Measurements from ENCODE around the gene SETMAR. TPM values are rescaled to one million over a fixed set of nuclear protein-coding genes. Genes with fewer than 3 reads are reported as not detected.
"Not testable (repeated sequence)": the region's sequence is repeated elsewhere in the genome, so short reads cannot be mapped to it uniquely, and the experiment has no call there.

Gene SETMAR
- total RNA-seq, 2 donors from 2014 or later: 20.7 to 25.8 TPM

DNA sequence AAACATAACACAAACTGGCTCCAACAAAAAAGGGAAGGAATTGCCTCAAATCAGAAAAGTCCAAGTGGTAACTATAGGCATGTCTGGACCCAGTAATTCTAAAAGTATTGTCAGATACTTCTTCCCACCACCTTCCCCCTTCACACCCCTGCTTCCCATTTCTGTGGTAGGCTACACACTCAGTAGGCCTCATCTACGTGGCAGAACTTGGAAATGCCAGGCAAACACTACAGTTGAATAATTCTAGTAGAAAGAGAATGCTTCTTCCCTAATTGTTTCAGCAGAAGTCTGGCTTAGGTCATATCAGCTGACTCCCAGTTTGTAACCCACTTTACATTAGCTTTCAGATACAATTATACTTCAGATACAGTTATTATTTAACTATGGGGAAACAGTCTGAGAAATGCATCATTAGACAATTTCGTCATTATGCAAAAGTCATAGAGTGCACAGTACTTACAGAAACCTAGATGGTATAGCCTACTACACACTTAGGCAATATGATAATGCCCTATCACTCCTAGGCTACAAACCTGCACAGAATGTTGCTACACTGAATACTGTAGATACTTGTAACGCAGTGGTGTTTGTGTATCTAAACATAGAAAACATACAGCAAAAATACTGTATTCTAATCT, 6.4 kb downstream of the SETMAR start:
- no peak for DNase-seq (ENCODE audit: low spot score)
- intact Hi-C loops (cut with DNase I): no loop called here

DNA sequence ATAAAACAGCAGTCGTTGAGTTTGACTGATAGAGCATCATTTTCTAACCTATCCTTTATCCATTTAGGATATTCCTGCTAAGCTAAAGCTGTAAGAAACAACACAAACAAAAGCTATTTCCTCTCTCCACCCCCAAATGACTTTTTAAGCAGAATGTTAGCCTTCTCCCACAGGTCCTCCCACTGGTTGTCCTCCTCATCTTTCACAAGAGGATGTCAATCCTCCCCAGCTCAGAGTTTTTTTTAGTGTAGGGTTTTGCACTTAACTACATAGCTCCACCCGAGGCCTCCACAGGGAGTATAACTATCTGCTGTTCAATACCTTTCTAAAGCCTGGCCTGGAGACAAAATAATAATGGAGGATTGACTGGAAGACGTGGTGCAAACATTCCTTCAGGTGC, 7.8 kb downstream of the SETMAR start:
- DNase-seq (ENCODE audit: low spot score): no peak
- intact Hi-C loops (cut with DNase I): no loop called here

DNA sequence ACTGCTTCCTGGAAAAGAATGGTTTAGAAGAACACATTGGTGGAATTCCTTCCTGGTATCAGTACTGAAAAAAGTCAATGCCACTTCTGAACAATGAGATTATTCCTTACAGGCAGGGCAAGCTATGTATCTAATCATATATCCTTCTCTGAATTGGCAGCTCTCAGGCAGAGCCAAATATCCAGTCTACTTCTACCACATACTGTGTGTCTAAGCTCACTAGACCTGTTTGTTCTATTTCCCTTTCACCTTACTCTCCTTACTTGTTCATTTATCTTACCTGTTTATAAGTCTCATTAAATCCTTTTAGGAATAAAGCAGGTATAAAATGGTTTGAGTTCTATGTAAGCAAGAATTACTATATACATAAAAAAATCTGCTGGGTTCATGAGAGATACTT, 8.3 kb downstream of the SETMAR start:
- no peak for DNase-seq (ENCODE audit: low spot score)
- intact Hi-C loops (cut with DNase I): no loop called here

DNA sequence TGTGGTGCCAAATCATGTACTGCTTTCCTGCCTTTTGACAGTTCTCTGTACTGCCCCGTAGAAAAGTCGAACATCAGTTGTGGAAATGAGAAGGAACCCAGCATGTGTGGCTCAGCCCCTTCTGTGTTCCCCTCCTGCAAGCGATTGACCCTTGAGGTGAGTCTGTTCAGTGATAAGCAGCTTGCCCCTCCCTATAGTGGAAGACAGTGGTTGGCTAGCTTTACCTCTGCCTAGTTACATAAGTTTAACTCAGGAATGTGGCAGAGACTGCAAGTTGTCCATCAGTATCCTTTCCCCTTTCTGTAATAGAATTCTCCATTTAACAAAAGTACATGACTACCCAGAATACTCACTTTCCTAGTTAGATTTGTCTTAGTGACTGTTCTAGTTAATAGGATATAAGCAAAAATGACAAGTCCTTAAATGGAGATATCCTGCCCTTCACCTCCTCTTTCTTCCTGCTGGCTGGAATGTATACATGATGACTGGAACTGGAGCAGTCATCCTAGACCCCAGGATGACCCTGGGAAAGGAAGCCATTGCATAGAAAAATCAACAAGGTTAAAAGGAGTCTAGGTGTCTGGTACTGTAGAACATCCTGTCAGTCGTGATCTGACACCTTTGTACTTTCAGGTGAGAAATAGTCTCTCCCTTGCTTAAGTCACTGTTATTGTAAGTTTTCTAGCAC, 10.6 kb downstream of the SETMAR start:
- intact Hi-C loops (cut with DNase I): no loop called here
- no peak for DNase-seq (ENCODE audit: low spot score)

DNA sequence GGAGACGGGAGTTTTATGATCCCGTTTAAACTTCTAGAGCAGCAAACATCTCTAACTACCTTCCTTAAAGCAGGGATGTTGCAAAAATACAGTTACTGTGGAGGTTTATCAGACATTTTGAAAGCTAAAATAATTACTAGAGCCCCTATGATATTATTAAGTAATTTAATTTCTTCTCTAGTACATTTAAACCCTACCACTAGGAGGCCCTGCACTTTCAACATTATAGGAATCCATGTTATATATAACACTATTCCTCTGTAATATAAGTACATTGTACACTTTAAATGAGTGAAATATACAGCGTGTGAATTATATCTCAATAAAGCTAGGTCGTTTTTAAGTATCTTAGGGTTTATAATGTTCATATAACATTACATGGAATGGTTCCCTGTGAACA, 11.5 kb downstream of the SETMAR start:
- no peak for DNase-seq (ENCODE audit: low spot score)
- intact Hi-C loops (cut with DNase I): no loop called here

DNA sequence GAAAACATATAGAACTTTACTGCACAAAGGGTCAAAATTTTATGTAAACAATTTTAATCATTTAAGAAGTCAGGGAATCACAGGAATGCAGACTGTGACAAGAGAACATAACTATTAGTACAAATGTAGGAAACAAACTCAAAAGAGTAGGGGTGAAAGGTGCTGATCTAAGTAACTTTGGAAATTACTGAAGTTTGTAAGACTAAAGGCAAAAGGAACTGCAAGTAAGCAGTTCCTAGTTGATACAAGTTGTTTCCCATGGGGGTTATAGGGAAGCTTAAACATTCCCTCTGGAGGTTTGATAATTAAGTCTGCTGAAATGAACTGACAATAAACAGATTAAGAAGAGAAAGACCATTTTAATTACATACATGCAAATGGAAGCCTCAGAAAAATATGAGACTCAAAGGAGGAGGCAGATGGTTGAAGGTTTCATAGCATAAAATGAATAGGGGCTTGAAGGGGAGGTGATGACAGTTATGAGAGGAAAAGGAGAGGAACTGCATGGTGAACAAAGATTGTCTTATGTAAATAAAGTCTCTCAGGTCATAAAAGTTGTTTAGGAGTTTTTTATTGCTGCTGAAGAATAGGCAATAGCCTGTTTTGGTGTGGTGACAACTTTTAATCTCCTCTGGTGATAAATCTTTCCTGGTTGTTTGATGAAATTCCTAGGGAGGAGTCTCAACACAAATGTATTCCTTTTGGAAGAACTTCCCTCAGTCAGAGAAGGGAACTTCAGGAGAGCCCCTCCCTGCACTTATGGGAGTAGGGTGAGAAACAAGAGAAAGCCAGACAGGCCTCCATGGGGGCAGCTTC, 17.1 kb downstream of the SETMAR start:
- DNase-seq (ENCODE audit: low spot score): no peak
- intact Hi-C loops (cut with DNase I): no loop called here

DNA sequence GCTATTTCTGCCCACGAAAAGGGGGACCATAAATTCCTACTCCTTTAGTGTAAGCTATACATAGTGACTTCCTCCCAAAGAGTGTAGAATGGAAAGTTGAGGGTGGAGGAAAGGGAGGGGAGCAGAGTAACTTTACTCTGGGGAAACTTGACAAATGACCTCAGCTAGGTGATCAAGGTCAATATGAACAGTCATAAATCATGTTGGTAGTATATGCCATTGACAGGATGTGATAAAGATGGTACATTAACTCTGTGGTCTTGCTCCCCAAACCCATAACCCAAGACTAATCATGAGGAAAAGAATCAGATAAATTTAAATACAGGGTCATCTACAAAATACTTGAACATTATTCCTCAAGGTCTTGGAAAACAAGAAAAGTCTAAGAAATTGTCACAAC, 18.6 kb downstream of the SETMAR start:
- intact Hi-C loops (cut with DNase I): no loop called here
- DNase-seq (ENCODE audit: low spot score): no peak

DNA sequence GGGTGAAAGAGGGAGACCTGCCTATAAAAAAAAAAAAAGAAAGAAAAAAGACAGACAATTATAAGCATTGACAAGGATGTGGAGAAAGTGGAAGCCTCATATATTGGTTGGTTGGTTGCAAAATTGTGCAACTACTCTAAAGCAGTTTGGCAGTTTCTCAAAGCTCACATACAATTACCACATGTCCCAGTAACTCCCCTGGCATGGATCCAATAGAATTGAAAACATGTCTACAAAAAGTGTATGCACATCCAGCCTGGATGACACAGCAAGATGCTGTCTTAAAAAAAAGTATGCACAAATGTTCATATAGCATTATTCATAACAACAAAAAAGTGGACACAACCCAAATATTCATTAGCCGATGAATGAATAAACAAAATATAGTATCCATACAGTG, 19.5 kb downstream of the SETMAR start:
- DNase-seq (ENCODE audit: low spot score): no peak
- intact Hi-C loops (cut with DNase I): no loop called here

DNA sequence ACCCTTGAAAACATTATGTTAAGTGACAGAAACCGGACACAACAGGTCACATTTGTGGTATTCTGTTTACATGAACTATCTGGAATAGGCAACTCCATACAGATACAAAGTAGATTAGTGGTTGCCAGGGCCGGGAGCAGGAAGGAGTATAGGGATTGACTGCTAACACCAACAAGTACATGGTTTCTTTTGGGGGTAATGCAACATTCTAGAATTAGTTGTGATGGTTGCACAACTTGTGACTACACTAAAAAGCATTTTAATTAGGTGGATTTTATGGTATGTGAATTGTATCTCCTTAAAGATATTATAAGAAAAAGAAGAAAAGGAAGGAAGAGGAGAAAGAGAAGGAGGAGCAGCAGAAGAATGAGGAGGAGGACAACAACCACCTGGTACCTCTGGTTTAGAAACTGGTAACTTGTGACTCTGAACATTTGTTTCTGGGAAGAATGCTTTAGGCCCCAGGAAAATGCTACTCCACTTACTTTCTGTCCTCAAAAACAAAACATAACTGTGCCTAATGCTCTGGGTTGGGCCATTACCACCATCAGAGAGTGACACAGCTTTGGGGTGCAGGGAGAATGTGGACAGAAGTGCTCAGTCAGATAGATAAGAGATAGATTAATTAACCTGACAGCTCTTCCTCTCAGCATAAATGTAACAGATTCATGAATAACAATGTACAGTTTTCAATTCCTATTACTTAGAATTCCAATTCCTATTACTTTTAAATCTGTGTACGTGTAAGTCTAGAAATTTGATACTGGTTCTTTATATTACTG, 20.3 kb downstream of the SETMAR start:
- DNase-seq (ENCODE audit: low spot score): no peak
- intact Hi-C loops (cut with DNase I): no loop called here

DNA sequence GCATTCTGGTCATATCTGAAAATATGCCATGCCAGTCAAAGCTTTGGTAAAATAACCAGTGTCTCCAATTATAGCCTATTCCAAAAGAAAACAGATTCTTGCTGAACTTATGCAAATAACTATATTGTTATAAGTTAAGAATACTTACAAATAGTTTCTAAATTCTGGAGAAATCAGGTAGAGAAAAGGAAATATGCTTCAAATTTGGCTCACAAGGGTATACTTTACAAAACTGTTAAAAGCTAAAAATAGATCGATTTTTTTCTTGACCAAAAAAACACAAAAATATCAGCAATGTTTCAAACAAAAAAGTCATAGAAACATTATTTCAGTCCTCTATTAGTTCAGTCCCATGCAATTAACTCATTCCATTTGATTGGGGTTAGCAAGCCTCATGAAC, 23.7 kb downstream of the SETMAR start:
- DNase-seq (ENCODE audit: low spot score): no peak
- intact Hi-C loops (cut with DNase I): no loop called here

DNA sequence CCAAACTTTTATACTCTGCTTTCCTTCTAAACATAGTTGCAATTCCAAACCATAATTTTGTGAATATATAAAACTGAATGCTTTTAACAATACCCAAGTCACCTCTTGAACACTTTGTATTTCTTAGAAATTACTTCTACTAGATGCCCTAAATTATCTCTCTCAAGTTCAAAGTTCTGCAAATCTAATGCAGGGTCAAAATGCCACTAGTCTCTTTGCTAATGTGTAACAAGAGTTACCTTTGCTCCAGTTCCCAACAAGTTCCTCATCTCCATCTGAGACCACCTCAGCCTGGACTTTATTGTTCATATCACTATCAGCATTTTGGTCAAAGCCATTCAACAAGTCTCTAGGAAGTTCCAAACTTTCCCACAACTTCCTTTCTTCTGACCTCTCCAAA, 26.6 kb downstream of the SETMAR start:
- intact Hi-C loops (cut with DNase I); DNase-seq (ENCODE audit: low spot score): not testable (repeated sequence)

DNA sequence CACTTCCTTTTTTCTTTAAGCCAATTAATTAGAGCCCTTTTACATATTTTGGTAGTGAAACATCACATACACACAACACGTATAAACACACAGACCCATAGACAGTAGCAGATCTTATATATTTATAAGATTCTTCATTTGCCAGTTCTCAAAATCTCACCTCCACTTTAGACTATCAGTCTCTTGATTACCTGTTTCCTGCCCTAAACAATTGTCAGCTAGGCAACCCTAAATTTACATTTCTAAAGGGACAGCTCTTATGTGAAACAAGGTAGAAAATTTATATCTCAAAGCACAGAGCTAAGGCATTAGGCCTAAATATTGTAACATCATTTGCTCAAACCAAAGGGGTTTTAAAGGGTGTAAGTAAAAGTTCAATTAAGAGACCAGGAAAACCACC, 28.9 kb downstream of the SETMAR start:
- intact Hi-C loops (cut with DNase I): loop anchor here in 1 of 2 donors (2.0 kb wide), 1 partner anchor 37 kb away; no protein-coding TSS in a partner anchor
- no peak for DNase-seq (ENCODE audit: low spot score)

DNA sequence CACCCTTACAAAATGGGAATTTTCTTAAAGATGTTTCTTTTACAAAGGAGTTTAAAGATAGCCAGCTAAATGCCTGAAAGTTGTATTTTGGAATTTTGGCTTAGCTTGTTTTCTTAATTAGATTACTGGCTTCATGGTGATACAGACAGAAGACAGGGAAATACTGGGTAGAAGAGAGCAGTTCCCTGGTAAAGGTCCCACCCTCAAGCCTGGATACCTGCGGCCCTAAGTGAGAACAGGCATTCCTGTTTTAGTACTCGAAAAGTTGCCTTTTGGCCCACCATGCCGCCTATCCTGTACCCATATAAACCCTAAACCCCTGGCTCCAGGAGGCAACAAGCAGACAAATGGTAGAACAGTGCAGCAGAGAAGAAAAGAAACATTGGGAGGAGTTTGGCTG, 29.4 kb downstream of the SETMAR start:
- intact Hi-C loops (cut with DNase I): loop anchor here in 1 of 2 donors (2.0 kb wide), 1 partner anchor 36 kb away; no protein-coding TSS in a partner anchor
- no peak for DNase-seq (ENCODE audit: low spot score)

DNA sequence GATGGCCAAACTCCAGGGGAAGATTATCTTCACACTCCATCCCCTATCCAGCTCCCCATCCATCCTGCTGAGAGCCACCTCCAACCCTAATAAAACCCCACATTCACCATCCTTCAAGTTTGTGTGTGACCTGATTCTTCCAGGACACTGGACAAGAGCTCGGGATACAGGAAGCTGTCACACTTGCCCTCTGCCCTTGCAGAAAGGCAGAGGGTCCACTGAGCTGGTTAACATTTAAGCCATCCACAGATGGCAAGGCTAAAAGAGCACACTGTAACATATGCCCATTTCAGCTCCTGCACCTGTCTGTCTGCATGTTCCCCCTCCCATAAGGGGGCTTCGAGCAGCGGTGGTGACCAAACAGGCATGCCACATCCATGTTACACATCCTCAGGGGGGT, 29.8 kb downstream of the SETMAR start:
- intact Hi-C loops (cut with DNase I): loop anchor here in 1 of 2 donors (2.0 kb wide), 1 partner anchor 36 kb away; no protein-coding TSS in a partner anchor
- no peak for DNase-seq (ENCODE audit: low spot score)

DNA sequence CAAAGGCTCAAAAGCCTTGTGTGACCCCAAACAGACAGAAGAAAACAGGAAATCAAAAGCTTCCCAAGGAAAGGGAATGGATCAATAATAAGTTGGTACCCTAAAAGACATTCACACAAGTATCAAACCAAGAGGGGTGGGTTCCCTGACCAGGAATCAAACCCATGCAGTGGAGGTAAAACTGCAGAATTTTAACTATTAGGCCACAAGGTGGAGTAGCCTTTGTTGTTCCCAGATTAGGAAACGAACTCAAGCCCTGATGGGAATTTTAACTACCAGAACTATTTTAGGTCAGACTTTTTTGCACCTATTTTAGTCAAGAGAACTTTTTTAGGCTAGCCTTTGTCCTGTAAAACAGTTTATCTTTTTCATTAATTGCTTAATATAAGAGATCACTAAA, 31.4 kb downstream of the SETMAR start:
- intact Hi-C loops (cut with DNase I): no loop called here
- DNase-seq (ENCODE audit: low spot score): no peak

DNA sequence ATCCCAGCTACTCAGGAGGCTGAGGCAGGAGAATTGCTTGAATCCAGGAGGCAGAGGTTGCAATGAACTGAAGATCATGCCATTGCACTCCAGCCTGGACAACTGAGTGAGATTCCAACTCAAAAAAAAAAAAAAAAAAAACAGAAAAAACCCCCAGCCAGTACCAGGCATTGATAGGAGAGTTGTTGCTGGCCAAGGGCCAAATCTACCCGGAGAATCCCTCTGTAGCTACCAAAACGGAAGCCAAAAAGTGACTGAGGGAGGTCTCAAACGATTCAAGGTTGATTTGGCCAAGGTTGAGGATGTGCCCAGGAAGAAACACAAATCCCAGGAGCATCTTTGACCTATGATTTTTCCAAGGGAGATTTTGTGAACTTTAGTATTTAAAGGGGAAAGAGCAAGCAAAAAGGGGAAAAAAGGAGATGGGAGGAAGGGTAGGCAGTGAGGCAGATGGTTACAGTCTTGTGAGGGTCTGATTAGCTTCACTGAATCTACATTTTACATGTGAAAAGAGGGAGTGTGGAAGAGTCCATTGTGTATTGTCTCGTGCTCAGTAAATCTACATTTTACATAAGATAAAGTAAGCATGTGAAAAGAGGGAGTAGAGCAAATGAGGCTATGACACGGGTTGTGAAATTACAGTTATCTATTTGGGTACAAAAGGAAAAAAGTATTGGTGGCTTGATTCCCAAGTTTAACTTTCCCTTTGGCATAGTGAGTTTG, 32.8 kb downstream of the SETMAR start:
- intact Hi-C loops (cut with DNase I): no loop called here
- DNase-seq (ENCODE audit: low spot score): no peak

DNA sequence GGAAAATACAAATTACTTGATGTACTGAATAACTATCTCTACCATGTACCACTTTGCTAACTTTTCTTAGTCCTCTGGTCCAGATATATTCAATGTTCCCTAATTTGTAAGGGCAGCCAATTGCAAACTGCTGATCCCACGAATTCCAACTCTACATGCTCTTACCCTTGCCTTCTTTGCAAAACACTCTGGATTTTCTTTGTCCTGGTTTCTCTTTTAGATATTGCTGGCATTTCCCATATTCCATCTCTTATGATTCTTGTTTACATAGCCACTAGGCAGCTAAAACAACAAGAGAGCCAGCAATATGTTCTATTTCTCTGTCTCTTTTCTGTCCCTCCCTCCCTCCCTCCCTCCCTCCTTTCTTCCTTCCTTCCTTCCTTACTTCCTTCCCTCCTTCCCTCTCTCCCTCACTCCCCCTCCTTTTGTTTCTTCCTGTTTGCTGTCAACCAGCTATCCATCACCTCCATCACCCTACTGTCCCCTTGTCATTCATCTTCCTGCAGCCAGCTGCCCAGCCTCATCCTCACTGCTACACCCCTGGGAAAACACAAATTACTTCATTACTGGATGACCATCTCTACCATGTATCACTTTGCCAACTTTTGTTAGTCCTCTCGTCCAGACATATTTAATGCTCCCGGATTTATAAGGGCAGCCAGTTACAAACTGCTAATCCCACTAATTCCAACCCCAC, 33.8 kb downstream of the SETMAR start:
- DNase-seq (ENCODE audit: low spot score): no peak
- intact Hi-C loops (cut with DNase I): no loop called here

DNA sequence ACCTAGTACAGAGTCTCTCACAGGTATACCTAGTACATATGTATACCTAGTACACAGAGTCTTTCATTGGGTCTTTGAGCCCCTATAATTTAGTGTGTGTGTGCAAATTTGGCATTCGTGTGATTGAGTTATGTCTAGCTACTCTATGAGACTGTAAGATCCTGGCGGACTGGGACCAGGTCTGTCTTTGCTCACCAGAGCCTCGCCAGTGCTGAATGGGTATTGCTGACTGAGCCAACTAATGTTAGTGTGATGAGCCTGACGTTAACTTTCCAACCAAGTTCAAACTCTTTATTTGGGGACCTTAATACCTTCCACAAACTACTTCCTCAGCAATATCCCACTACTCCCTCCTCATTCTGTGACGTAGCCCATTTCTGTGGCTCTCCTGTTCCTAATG, 35.6 kb downstream of the SETMAR start:
- intact Hi-C loops (cut with DNase I): no loop called here
- no peak for DNase-seq (ENCODE audit: low spot score)

DNA sequence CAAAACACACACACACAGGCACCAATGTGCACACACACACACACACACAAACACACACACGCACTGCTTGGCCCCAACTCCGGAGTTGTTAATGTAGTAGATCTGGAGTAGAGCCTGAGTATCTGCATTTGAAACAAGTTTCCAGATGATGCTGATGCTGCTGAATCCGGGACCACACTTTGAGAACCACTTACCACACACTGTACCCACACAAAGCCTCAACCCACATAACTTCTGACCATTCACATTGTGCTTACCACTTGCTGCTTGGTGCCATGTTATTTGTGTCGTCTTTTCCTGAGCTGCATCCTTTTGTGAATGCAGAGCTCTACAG, 36.9 kb downstream of the SETMAR start:
- intact Hi-C loops (cut with DNase I): no loop called here
- DNase-seq (ENCODE audit: low spot score): no peak

Data from posterior vena cava (tissue), 2 donors.